OCI-LY7 (cell line): ENCODE measurements around the gene KRT80. TPM values are rescaled to one million over a fixed set of nuclear protein-coding genes. Genes with fewer than 3 reads are reported as not detected.

Experiments
- BruUV-seq: library from RNA; stranded (reverse); fragments of 400-500 nt; replicated peaks from 2 replicates; lab custom pipeline; 2021; lab: Mats Ljungman, UMichigan
- CTCF ChIA-PET: fragments of 300-600 bp; sonication (Branson Sonifier 250); formaldehyde crosslinking; loops from one replicate; lab custom pipeline; 2022; ENCODE audit warnings: antibody characterized with exemption; ENCODE audit not compliant: unreplicated experiment; lab: Charles Lee
- POLR2A ChIA-PET: fragments of 300-600 bp; sonication (Branson Sonifier 250); formaldehyde crosslinking; loops from one replicate; lab custom pipeline; 2022; ENCODE audit warnings: antibody characterized with exemption; lab: Charles Lee
- DNase-seq: peaks from one replicate; pipeline ENCODE4 v3.0.0-alpha.2; 2015; ENCODE audit warnings: low spot score
- H2AFZ ChIP-seq: fragments of 200-600 bp; sonication (generic), shearing (Covaris generic); 2 replicates; pipeline ENCODE4 v1.6.1; 2014; ENCODE audit warnings: mild to moderate bottlenecking, antibody characterized with exemption, low read length, moderate library complexity
- H3K27ac ChIP-seq: fragments of 200-600 bp; sonication (generic); 2 replicates; pipeline ENCODE4 v1.5.1; 2014; ENCODE audit warnings: mixed run types, low read depth, mild to moderate bottlenecking, moderate library complexity, low read length, inconsistent platforms; ENCODE audit not compliant: poor library complexity, severe bottlenecking
- H3K36me3 ChIP-seq: fragments of 200-600 bp; sonication (generic); 2 replicates; pipeline ENCODE4 v1.6.1; 2014; ENCODE audit warnings: mild to moderate bottlenecking, antibody characterized with exemption, low read length, moderate library complexity, mixed read lengths; ENCODE audit not compliant: insufficient read depth
- H3K4me1 ChIP-seq: fragments of 200-600 bp; sonication (generic); 2 replicates; pipeline ENCODE4 v1.5.1; 2014; ENCODE audit warnings: mild to moderate bottlenecking, low read length; ENCODE audit not compliant: insufficient read depth, poor library complexity, severe bottlenecking
- H3K4me2 ChIP-seq: fragments of 200-600 bp; sonication (generic); 2 replicates; pipeline ENCODE4 v1.6.1; 2014; ENCODE audit warnings: mild to moderate bottlenecking, low read length
- H3K4me3 ChIP-seq: fragments of 200-600 bp; sonication (generic); 2 replicates; pipeline ENCODE4 v1.5.1; 2014; ENCODE audit warnings: mild to moderate bottlenecking, low read depth, low read length; ENCODE audit not compliant: poor library complexity, severe bottlenecking
- H3K79me2 ChIP-seq: fragments of 200-600 bp; sonication (generic); 2 replicates; pipeline ENCODE4 v1.6.1; 2016; ENCODE audit warnings: low read depth, mild to moderate bottlenecking, low read length, moderate library complexity, mixed read lengths; ENCODE audit not compliant: insufficient read depth
- H3K9me2 ChIP-seq: fragments of 200-600 bp; sonication (generic); 2 replicates; pipeline ENCODE4 v1.6.1; 2016; ENCODE audit warnings: mild to moderate bottlenecking, low read length, mixed read lengths; ENCODE audit not compliant: insufficient read depth
- H3K9me3 ChIP-seq: fragments of 200-600 bp; sonication (generic); 2 replicates; pipeline ENCODE4 v1.6.1; 2014; ENCODE audit warnings: mild to moderate bottlenecking, mixed run types, low read length, mixed read lengths
- H4K20me1 ChIP-seq: fragments of 200-600 bp; sonication (generic); 2 replicates; pipeline ENCODE4 v1.6.1; 2014; ENCODE audit warnings: mild to moderate bottlenecking, antibody characterized with exemption, low read length, moderate library complexity, mixed read lengths; ENCODE audit not compliant: insufficient read depth
- CTCF ChIP-seq: fragments of 200-600 bp; sonication (generic); conservative IDR thresholded peaks from 2 replicates; pipeline ENCODE4 v1.5.1; 2014; ENCODE audit warnings: mild to moderate bottlenecking, antibody characterized with exemption, low read length, moderate library complexity, mixed read lengths
- EZH2phosphoT487 ChIP-seq: fragments of 200-600 bp; sonication (generic); IDR thresholded peaks from 2 replicates; pipeline ENCODE4 v1.6.1; 2018; ENCODE audit warnings: low read depth, borderline replicate concordance, mild to moderate bottlenecking, mixed run types, antibody characterized with exemption, low read length, moderate library complexity, mixed read lengths
- intact Hi-C: fragments of 100-400 bp; cut with micrococcal nuclease; formaldehyde crosslinking; loops from one replicate; pipeline ENCODE4 v1.10.0; 2022; ENCODE audit not compliant: unreplicated experiment
- total RNA-seq, 2 experiments: library from RNA; depleted of rRNA in 1 of 2; stranded (reverse); fragments of >200 nt in 1 of 2; shearing (Covaris generic) in 1 of 2; gene quantifications; 2 replicates each; pipeline ENCODE4 v1.2.3, GENCODE V29; 2014 to 2022

The KRT80 gene
- total RNA-seq, 2 experiments from 2014 or later: not detected

GRCh38 chr12:52208424-52209165 is 16.8 kb upstream of the KRT80 start:
- H3K36me3 ChIP-seq: no peaks in the 10 kb centered on the region
- DNase-seq: no peak

GRCh38 chr12:52207895-52208294 is 16.1 kb upstream of the KRT80 start:
- DNase-seq: no peak
- intact Hi-C loops: no loop called here
- Histone ChIP-seq H2AFZ (no peak overlapping the region), H3K4me2 (no peak overlapping the region), H4K20me1 (no peaks in the 10 kb centered on the region), H3K9me3 (no peaks in the 10 kb centered on the region), H3K4me3 (no peak overlapping the region), H3K9me2 (no peaks in the 10 kb centered on the region), H3K79me2 (no peaks in the 10 kb centered on the region), H3K27ac (no peak overlapping the region), H3K36me3 (no peaks in the 10 kb centered on the region), H3K4me1 (no peaks in the 10 kb centered on the region)
- TF ChIP-seq CTCF: no peak
- TF ChIP-seq EZH2phosphoT487: no peak
- no TSS peak for BruUV-seq
- ChIA-PET CTCF (no interaction called here), POLR2A (interaction anchor here (1.1 kb wide), 1 partner anchor 13 kb away, joined by 3 read pairs; no protein-coding TSS in a partner anchor)

More at GRCh38 chr12:52208424-52209165, 16.8 kb upstream of the KRT80 start:
- Histone ChIP-seq H3K4me3 (no peak overlapping the region), H3K9me2 (no peaks in the 10 kb centered on the region), H2AFZ (no peak overlapping the region), H3K9me3 (no peaks in the 10 kb centered on the region), H3K4me1 (no peaks in the 10 kb centered on the region), H3K4me2 (no peak overlapping the region), H4K20me1 (no peaks in the 10 kb centered on the region), H3K79me2 (no peaks in the 10 kb centered on the region), H3K27ac (no peak overlapping the region)
- ChIA-PET CTCF (no interaction called here), POLR2A (interaction anchor here (1.1 kb wide), 1 partner anchor 13 kb away, joined by 3 read pairs; no protein-coding TSS in a partner anchor)
- intact Hi-C loops: no loop called here
- TF ChIP-seq CTCF: no peak
- no peak for TF ChIP-seq EZH2phosphoT487
- BruUV-seq: no TSS peak

GRCh38 chr12:52207106-52207505 is 15.3 kb upstream of the KRT80 start:
- Histone ChIP-seq H3K9me2 (no peaks in the 10 kb centered on the region), H4K20me1 (no peaks in the 10 kb centered on the region), H3K79me2 (no peaks in the 10 kb centered on the region), H3K4me2 (no peak overlapping the region), H3K9me3 (no peaks in the 10 kb centered on the region), H2AFZ (no peak overlapping the region), H3K36me3 (no peaks in the 10 kb centered on the region), H3K27ac (no peak overlapping the region), H3K4me1 (no peaks in the 10 kb centered on the region), H3K4me3 (no peak overlapping the region)
- DNase-seq: no peak
- BruUV-seq: no TSS peak
- POLR2A ChIA-PET: no interaction called here
- CTCF ChIA-PET: no interaction called here
- no peak for TF ChIP-seq EZH2phosphoT487
- intact Hi-C loops: no loop called here
